Progenitor cell of endocrine pancreas (in vitro differentiated cells): ENCODE results near the gene ALLC. TPM values are rescaled to one million over a fixed set of nuclear protein-coding genes. Genes with fewer than 3 reads are reported as not detected.

Experiments used
- DNase-seq: peaks from one replicate; pipeline ENCODE4 v3.0.0; 2021; ENCODE audit warnings: low spot score; ENCODE audit not compliant: unreplicated experiment
- H3K27ac Mint-ChIP-seq: 2 replicates; pipeline ENCODE4 v1.8.0; 2021; ENCODE audit warnings: mild to moderate bottlenecking, moderate library complexity, mixed read lengths
- H3K27me3 Mint-ChIP-seq: 2 replicates; pipeline ENCODE4 v1.8.0; 2021; ENCODE audit warnings: mixed read lengths
- H3K36me3 Mint-ChIP-seq: 2 replicates; pipeline ENCODE4 v1.8.0; 2022; ENCODE audit warnings: mixed read lengths; ENCODE audit not compliant: insufficient read depth
- H3K4me1 Mint-ChIP-seq: 2 replicates; pipeline ENCODE4 v1.8.0; 2021; ENCODE audit warnings: low read depth, mixed read lengths
- H3K4me3 Mint-ChIP-seq: 2 replicates; pipeline ENCODE4 v1.8.0; 2021; ENCODE audit warnings: low read depth, mild to moderate bottlenecking, moderate library complexity, mixed read lengths
- H3K9me3 Mint-ChIP-seq: 2 replicates; pipeline ENCODE4 v1.8.0; 2021; ENCODE audit warnings: low read depth, mixed read lengths
- CTCF ChIP-seq: fragments of 200-600 bp; sonication (generic); IDR thresholded peaks from one replicate; pipeline ENCODE4 v1.5.0; 2021; ENCODE audit warnings: antibody characterized with exemption, mild to moderate bottlenecking; ENCODE audit not compliant: unreplicated experiment
- total RNA-seq: library from RNA; stranded (reverse); gene quantifications from 2 replicates; pipeline ENCODE4 v1.2.1, GENCODE V29; 2021

The ALLC gene
- total RNA-seq, 1 donor from 2014 or later, result not detected

- Mint-ChIP-seq H3K27ac (no peak overlapping the region), H3K36me3 (no peaks in the 10 kb centered on the region), H3K27me3 (peaks cover 30% of the 10 kb centered on the region), H3K4me1 (no peaks in the 10 kb centered on the region), H3K4me3 (no peak overlapping the region), H3K9me3 (no peaks in the 10 kb centered on the region)
- no peak for TF ChIP-seq CTCF
- no peak for DNase-seq
Observed at GRCh38 chr2:3709225-3709624, 51.2 kb downstream of the ALLC start.

GRCh38 chr2:3712424-3712823 is 54.4 kb downstream of the ALLC start:
- H3K27me3 Mint-ChIP-seq, result peaks cover 15% of the 10 kb centered on the region
- no peak for TF ChIP-seq CTCF
- DNase-seq, result no peak
- H3K27ac Mint-ChIP-seq, result no peak overlapping the region
- no peak overlapping the region for H3K4me3 Mint-ChIP-seq
- no peaks in the 10 kb centered on the region for H3K4me1 Mint-ChIP-seq
- H3K9me3 Mint-ChIP-seq, result no peaks in the 10 kb centered on the region
- H3K36me3 Mint-ChIP-seq, result no peaks in the 10 kb centered on the region

- Mint-ChIP-seq H3K9me3 (no peaks in the 10 kb centered on the region), H3K36me3 (no peaks in the 10 kb centered on the region), H3K27me3 (peaks cover 10% of the 10 kb centered on the region), H3K4me1 (no peaks in the 10 kb centered on the region), H3K27ac (no peak overlapping the region), H3K4me3 (no peak overlapping the region)
- TF ChIP-seq CTCF, result no peak
- DNase-seq, result no peak
Observed at GRCh38 chr2:3712831-3713503, 55.0 kb downstream of the ALLC start.

- no peak for DNase-seq
- no peak overlapping the region for H3K4me3 Mint-ChIP-seq
- peaks cover 18% of the 10 kb centered on the region for H3K9me3 Mint-ChIP-seq
- H3K27ac Mint-ChIP-seq, result no peak overlapping the region
- no peaks in the 10 kb centered on the region for H3K4me1 Mint-ChIP-seq
- H3K27me3 Mint-ChIP-seq, result peaks cover 18% of the 10 kb centered on the region
- TF ChIP-seq CTCF, result no peak
- H3K36me3 Mint-ChIP-seq, result peaks cover 1% of the 10 kb centered on the region
Observed at GRCh38 chr2:3718679-3719078, 60.7 kb downstream of the ALLC start.

GRCh38 chr2:3725002-3725401 is 67.0 kb downstream of the ALLC start:
- Mint-ChIP-seq H3K27me3 (peaks cover 53% of the 10 kb centered on the region), H3K4me3 (no peak overlapping the region), H3K9me3 (peaks cover 18% of the 10 kb centered on the region), H3K36me3 (peaks cover 1% of the 10 kb centered on the region), H3K27ac (no peak overlapping the region), H3K4me1 (peaks cover 4% of the 10 kb centered on the region)
- no peak for TF ChIP-seq CTCF
- no peak for DNase-seq
